Epithelial cell of proximal tubule (primary cell): ENCODE data around the gene IYD. TPM values are rescaled to one million over a fixed set of nuclear protein-coding genes. Genes with fewer than 3 reads are reported as not detected.

Experiments used
- DNase-seq: peaks from one replicate; pipeline ENCODE4 v3.0.0-alpha.2; 2011; ENCODE audit warnings: low read depth
- H3K4me3 ChIP-seq: 2 replicates; pipeline ENCODE4 v1.5.1; 2011; ENCODE audit warnings: low read depth, mild to moderate bottlenecking, low read length
- CTCF ChIP-seq: conservative IDR thresholded peaks from 2 replicates; pipeline ENCODE4 v1.5.1; 2012; ENCODE audit warnings: low read depth, mild to moderate bottlenecking, low read length
- total RNA-seq: library from RNA; depleted of rRNA; stranded (reverse); fragments of >200 nt; gene quantifications from 2 replicates; pipeline ENCODE4 v1.2.3, GENCODE V29; 2015

IYD gene
- total RNA-seq, 1 donor from 2014 or later, result not detected

- H3K4me3 ChIP-seq, result no peak overlapping the region
- DNase-seq, result no peak
- TF ChIP-seq CTCF, result no peak
Observed at GRCh38 chr6:150391890-150392289, 23.1 kb downstream of the IYD start.

GRCh38 chr6:150392452-150393220 is 23.8 kb downstream of the IYD start:
- H3K4me3 ChIP-seq, result no peak overlapping the region
- no peak for DNase-seq
- no peak for TF ChIP-seq CTCF

- TF ChIP-seq CTCF, result no peak
- no peak for DNase-seq
- H3K4me3 ChIP-seq, result no peak overlapping the region
Observed at GRCh38 chr6:150394053-150394898, 25.5 kb downstream of the IYD start.

GRCh38 chr6:150394899-150395295 is 26.1 kb downstream of the IYD start:
- no peak for TF ChIP-seq CTCF
- H3K4me3 ChIP-seq, result no peak overlapping the region
- DNase-seq, result no peak

- TF ChIP-seq CTCF, result peak; percentile 78
- no peak for DNase-seq
- H3K4me3 ChIP-seq, result no peak overlapping the region
Observed at GRCh38 chr6:150395388-150396009, 26.7 kb downstream of the IYD start.

- peak; percentile 74 for DNase-seq
Observed at GRCh38 chr6:150403458-150404246, 34.8 kb downstream of the IYD start.

More at GRCh38 chr6:150403458-150404246, 34.8 kb downstream of the IYD start:
- no peak overlapping the region for H3K4me3 ChIP-seq
- no peak for TF ChIP-seq CTCF
